Measurements from ENCODE around the gene KBTBD7. TPM values are rescaled to one million over a fixed set of nuclear protein-coding genes. Genes with fewer than 3 reads are reported as not detected.

KBTBD7 gene
- total and polyA plus RNA-seq, 2 of the 13 experiments (the other 11 are each of a cell fraction or from before 2014, with no cell fraction given), result 3.6 to 9.0 TPM

DNA sequence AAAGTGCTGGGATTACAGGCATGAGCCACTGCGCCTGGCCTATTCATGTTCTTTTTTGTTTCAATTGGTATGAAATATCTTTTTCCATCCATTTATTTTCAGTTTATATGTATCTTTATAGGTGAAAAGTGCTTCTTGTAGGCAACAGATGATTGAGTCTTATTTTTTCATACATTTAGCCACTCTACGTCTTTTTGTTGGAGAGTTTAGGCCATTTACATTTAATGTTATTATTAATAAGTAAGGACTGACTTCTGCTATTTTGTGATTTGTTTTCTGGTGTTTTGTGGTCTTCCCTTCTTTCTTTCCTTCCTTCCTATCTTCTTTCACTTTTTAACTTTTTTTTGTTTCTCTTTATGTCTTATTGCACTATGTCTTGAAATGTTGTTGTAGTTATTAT, 16.7 kb upstream of the KBTBD7 start (continued):
- TF ChIP-seq REST (IDR thresholded peaks at IDR 0.05; ENCODE audit: borderline replicate concordance in 1 of 2, low read depth in 1 of 2, low read length in 2 of 2) (no peak), ZNF652 (CRISPR knock-in tag; IDR thresholded peaks at IDR 0.05; ENCODE audit: borderline replicate concordance, low read depth) (no peak), ZBTB20 (CRISPR knock-in tag; IDR thresholded peaks at IDR 0.05; ENCODE audit: borderline replicate concordance, low read depth) (no peak), ONECUT2 (CRISPR knock-in tag; IDR thresholded peaks at IDR 0.05) (no peak), ZNF614 (CRISPR knock-in tag; IDR thresholded peaks at IDR 0.05; ENCODE audit: borderline replicate concordance) (no peak), TEAD3 (CRISPR knock-in tag; optimal IDR thresholded peaks at IDR 0.05; ENCODE audit: borderline replicate concordance) (no peak), ARNTL (CRISPR knock-in tag; IDR thresholded peaks at IDR 0.05) (no peak), NFKB2 (CRISPR knock-in tag; IDR thresholded peaks at IDR 0.05; ENCODE audit: borderline replicate concordance) (no peak), MIER2 (CRISPR knock-in tag; IDR thresholded peaks at IDR 0.05) (no peak), HOXD1 (CRISPR knock-in tag; IDR thresholded peaks at IDR 0.05) (no peak), KDM1A (CRISPR knock-in tag; IDR thresholded peaks at IDR 0.05) (no peak), ZNF788 (CRISPR knock-in tag; IDR thresholded peaks at IDR 0.05; ENCODE audit: borderline replicate concordance) (no peak)
- TF ChIP-seq, protein P1, sequence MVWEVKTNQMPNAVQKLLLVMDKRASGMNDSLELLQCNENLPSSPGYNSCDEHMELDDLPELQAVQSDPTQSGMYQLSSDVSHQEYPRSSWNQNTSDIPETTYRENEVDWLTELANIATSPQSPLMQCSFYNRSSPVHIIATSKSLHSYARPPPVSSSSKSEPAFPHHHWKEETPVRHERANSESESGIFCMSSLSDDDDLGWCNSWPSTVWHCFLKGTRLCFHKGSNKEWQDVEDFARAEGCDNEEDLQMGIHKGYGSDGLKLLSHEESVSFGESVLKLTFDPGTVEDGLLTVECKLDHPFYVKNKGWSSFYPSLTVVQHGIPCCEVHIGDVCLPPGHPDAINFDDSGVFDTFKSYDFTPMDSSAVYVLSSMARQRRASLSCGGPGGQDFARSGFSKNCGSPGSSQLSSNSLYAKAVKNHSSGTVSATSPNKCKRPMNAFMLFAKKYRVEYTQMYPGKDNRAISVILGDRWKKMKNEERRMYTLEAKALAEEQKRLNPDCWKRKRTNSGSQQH (CRISPR knock-in tag; IDR thresholded peaks at IDR 0.05; ENCODE audit: low read depth), result no peak
- TF ChIP-seq, protein P2, sequence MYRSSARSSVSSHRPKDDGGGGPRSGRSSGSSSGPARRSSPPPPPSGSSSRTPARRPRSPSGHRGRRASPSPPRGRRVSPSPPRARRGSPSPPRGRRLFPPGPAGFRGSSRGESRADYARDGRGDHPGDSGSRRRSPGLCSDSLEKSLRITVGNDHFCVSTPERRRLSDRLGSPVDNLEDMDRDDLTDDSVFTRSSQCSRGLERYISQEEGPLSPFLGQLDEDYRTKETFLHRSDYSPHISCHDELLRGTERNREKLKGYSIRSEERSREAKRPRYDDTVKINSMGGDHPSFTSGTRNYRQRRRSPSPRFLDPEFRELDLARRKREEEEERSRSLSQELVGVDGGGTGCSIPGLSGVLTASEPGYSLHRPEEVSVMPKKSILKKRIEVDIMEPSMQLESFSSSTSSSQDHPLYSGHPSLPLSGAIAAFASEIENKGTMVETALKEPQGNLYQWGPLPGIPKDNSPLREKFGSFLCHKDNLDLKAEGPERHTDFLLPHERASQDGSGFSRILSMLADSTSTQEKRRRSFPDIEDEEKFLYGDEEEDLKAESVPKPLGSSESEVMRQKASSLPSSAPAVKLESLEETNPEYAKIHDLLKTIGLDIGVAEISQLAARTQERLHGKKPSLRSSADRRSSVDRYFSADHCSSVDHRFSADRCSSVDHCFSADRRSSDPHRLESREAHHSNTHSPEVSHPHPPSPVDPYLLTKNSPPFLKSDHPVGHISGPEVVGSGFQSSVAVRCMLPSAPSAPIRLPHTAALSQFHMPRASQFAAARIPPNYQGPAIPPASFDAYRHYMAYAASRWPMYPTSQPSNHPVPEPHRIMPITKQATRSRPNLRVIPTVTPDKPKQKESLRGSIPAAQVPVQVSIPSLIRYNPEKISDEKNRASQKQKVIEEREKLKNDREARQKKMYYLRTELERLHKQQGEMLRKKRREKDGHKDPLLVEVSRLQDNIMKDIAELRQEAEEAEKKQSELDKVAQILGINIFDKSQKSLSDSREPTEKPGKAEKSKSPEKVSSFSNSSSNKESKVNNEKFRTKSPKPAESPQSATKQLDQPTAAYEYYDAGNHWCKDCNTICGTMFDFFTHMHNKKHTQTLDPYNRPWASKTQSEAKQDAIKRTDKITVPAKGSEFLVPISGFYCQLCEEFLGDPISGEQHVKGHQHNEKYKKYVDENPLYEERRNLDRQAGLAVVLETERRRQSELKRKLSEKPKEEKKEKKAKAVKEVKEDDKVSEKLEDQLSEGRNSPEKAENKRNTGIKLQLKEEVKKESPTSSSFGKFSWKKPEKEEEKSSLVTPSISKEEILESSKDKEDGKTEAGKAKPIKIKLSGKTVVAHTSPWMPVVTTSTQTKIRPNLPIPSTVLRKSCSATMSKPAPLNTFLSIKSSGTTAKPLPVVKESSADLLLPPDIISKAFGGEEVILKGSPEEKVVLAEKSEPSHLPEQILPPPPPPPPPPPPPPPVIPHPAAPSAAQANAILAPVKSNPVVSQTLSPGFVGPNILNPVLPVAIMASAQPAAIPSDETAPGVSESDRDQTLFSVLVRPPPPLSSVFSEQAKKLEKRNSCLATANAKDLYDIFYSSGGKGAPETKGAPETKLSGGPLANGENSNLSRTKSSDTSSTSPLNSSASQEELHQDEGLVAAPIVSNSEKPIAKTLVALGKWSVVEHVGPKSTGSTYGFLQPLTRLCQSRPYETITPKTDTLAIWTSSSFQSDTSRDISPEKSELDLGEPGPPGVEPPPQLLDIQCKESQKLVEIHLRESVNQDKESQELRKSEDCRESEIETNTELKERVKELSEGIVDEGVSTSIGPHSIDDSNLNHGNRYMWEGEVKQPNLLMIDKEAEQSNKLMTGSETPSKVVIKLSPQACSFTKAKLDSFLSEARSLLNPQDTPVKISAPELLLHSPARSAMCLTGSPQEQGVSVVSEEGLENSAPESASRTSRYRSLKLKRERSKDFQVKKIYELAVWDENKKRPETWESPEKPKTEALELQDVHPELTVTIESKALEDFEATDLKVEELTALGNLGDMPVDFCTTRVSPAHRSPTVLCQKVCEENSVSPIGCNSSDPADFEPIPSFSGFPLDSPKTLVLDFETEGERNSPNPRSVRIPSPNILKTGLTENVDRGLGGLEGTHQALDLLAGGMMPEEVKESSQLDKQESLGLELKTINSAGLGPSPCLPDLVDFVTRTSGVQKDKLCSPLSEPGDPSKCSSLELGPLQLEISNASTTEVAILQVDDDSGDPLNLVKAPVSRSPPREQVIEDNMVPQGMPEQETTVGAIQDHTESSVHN (CRISPR knock-in tag; IDR thresholded peaks at IDR 0.05), result no peak
